ENCODE results near the gene PPM1J.

DNA sequence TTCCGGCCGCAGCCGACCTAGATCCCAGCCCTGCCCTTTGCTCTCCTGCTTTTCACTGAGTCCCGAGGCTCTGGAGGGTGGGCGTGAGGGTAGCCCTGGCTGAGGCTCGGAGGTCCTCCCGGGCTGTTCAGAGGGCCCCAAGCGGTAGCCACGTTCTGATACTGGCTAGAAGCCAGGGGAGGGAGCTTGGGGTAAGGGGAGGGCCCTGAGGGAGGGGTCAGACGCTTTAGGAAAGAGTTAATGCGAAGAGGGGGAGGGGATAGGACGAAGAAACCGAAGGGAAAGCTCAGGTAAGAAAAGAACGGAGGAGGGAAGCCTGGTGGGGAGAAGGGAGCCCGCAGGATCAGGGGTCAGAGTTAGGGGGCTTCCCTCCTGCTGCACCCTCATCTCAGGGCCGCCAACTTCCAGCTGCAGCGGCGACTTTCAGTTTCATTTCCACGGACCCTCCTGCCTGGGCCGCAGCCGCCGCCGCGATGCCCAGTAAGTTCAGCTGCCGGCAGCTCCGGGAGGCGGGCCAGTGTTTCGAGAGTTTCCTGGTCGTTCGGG, 40.6 kb downstream of the PPM1J start, which contains the start of gene MOV10:
- no peak for TF ChIP-seq EZH2 (optimal IDR thresholded peaks at IDR 0.05; ENCODE audit: low read depth, low read length)
- TF ChIP-seq, protein P1, sequence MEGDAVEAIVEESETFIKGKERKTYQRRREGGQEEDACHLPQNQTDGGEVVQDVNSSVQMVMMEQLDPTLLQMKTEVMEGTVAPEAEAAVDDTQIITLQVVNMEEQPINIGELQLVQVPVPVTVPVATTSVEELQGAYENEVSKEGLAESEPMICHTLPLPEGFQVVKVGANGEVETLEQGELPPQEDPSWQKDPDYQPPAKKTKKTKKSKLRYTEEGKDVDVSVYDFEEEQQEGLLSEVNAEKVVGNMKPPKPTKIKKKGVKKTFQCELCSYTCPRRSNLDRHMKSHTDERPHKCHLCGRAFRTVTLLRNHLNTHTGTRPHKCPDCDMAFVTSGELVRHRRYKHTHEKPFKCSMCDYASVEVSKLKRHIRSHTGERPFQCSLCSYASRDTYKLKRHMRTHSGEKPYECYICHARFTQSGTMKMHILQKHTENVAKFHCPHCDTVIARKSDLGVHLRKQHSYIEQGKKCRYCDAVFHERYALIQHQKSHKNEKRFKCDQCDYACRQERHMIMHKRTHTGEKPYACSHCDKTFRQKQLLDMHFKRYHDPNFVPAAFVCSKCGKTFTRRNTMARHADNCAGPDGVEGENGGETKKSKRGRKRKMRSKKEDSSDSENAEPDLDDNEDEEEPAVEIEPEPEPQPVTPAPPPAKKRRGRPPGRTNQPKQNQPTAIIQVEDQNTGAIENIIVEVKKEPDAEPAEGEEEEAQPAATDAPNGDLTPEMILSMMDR (IDR thresholded peaks at IDR 0.05; ENCODE audit: low read length) = no peak
